ENCODE results near the gene ZNF619. TPM values are rescaled to one million over a fixed set of nuclear protein-coding genes. Genes with fewer than 3 reads are reported as not detected.

ZNF619 gene
- total and polyA plus RNA-seq, 2 of the 13 experiments (the other 11 are each of a cell fraction or from before 2014, with no cell fraction given) = 0.83 to 5.2 TPM

GRCh38 chr3:40452562-40452875, 24.4 kb upstream of the ZNF619 start (continued):
- TF ChIP-seq ZFP36L1 (CRISPR knock-in tag; IDR thresholded peaks at IDR 0.05) (peak; percentile 80; the same call in 1 of the 2 replicates), SNAPC5 (CRISPR knock-in tag; IDR thresholded peaks at IDR 0.05; ENCODE audit: borderline replicate concordance) (no peak), PHF21A (CRISPR knock-in tag; IDR thresholded peaks at IDR 0.05) (no peak), POLR2AphosphoS5 (IDR thresholded peaks at IDR 0.05; ENCODE audit: low read depth, low read length) (no peak), ZNF75D (CRISPR knock-in tag; IDR thresholded peaks at IDR 0.05; ENCODE audit: borderline replicate concordance) (no peak), SALL1 (CRISPR knock-in tag; IDR thresholded peaks at IDR 0.05) (no peak), NCOR1 (IDR thresholded peaks at IDR 0.05; ENCODE audit: borderline replicate concordance, low read length) (no peak), CAMTA2 (CRISPR knock-in tag; IDR thresholded peaks at IDR 0.05; ENCODE audit: borderline replicate concordance) (0 out of 2 replicates have a peak, but pooled peaks have one; percentile 23), SRF (IDR thresholded peaks at IDR 0.05; ENCODE audit: low read depth, low read length) (no peak), PHF8 (CRISPR knock-in tag; IDR thresholded peaks at IDR 0.05) (no peak), SKI (IDR thresholded peaks at IDR 0.05; ENCODE audit: partially characterized antibody) (no peak), BRD4 (CRISPR knock-in tag; IDR thresholded peaks at IDR 0.05) (no peak), TFAP4 (IDR thresholded peaks at IDR 0.05; ENCODE audit: borderline replicate concordance, low read depth) (peak; percentile 22; the same call in 1 of the 2 replicates), ZNF180 (CRISPR knock-in tag; IDR thresholded peaks at IDR 0.05; ENCODE audit: borderline replicate concordance, low read depth) (no peak), ZNF235 (CRISPR knock-in tag; IDR thresholded peaks at IDR 0.05; ENCODE audit: borderline replicate concordance) (no peak), MAFF (IDR thresholded peaks at IDR 0.05; ENCODE audit: low read depth, low read length) (no peak), CCAR2 (optimal IDR thresholded peaks at IDR 0.05; ENCODE audit: low read depth, low read length) (no peak), BCL3 (CRISPR knock-in tag; IDR thresholded peaks at IDR 0.05) (no peak), ZNF720 (CRISPR knock-in tag; IDR thresholded peaks at IDR 0.05) (no peak), ATF2 (CRISPR knock-in tag; IDR thresholded peaks at IDR 0.05) (no peak), ZSCAN20 (CRISPR knock-in tag; IDR thresholded peaks at IDR 0.05; ENCODE audit: borderline replicate concordance) (no peak), MEIS2 (CRISPR knock-in tag; IDR thresholded peaks at IDR 0.05) (0 out of 2 replicates have a peak, but pooled peaks have one; percentile 22), ZSCAN21 (CRISPR knock-in tag; IDR thresholded peaks at IDR 0.05; ENCODE audit: borderline replicate concordance) (peak; percentile 74; the same call in 1 of the 2 replicates), MAX (IDR thresholded peaks at IDR 0.05) (no peak; the same call in 1 of the 2 replicates), ZNF782 (CRISPR knock-in tag; IDR thresholded peaks at IDR 0.05; ENCODE audit: borderline replicate concordance) (no peak), GMEB1 (CRISPR knock-in tag; IDR thresholded peaks at IDR 0.05; ENCODE audit: borderline replicate concordance) (no peak)

Measured in HepG2 (cell line).